ENCODE data around the gene MFSD6. TPM values are rescaled to one million over a fixed set of nuclear protein-coding genes. Genes with fewer than 3 reads are reported as not detected.
A peak's percentile ranks its signal among the peaks of the same experiment; 100 is the strongest.
"Not testable (repeated sequence)": the region's sequence is repeated elsewhere in the genome, so short reads cannot be mapped to it uniquely, and the experiment has no call there.

MFSD6 gene
- total RNA-seq, 6 experiments from 2014 or later, result 3.2 to 10.4 (median 9.5) TPM

GRCh38 chr2:190462181-190462580, 54.0 kb downstream of the MFSD6 start:
- no peak for TF ChIP-seq CTCF (IDR thresholded peaks at IDR 0.05)
- Mint-ChIP-seq H3K4me3 (no peak overlapping the region), H3K4me1 (ENCODE audit: low read depth) (peaks cover 13% of the 10 kb centered on the region), H3K9me3 (no peaks in the 10 kb centered on the region), H3K27me3 (ENCODE audit: insufficient read depth) (peaks cover 2% of the 10 kb centered on the region), H3K36me3 (ENCODE audit: low read depth) (no peaks in the 10 kb centered on the region), H3K27ac (no peak overlapping the region)
- DNase-seq, result no peak

- peaks cover 2% of the 10 kb centered on the region for H3K27me3 Mint-ChIP-seq (ENCODE audit: insufficient read depth)
- H3K27ac Mint-ChIP-seq, result no peak overlapping the region
- no peak for DNase-seq
- no peaks in the 10 kb centered on the region for H3K36me3 Mint-ChIP-seq (ENCODE audit: low read depth)
- H3K4me1 Mint-ChIP-seq (ENCODE audit: low read depth), result peaks cover 17% of the 10 kb centered on the region
- no peak for TF ChIP-seq CTCF (IDR thresholded peaks at IDR 0.05)
- no peaks in the 10 kb centered on the region for H3K9me3 Mint-ChIP-seq
- H3K4me3 Mint-ChIP-seq, result no peak overlapping the region
Measured at GRCh38 chr2:190462611-190463010, 54.5 kb downstream of the MFSD6 start.

- no peak overlapping the region for H3K27ac Mint-ChIP-seq
- H3K36me3 Mint-ChIP-seq (ENCODE audit: low read depth), result no peaks in the 10 kb centered on the region
- no peak overlapping the region for H3K4me3 Mint-ChIP-seq
- no peaks in the 10 kb centered on the region for H3K9me3 Mint-ChIP-seq
- no peak for DNase-seq
- H3K4me1 Mint-ChIP-seq (ENCODE audit: low read depth), result peaks cover 42% of the 10 kb centered on the region
- peaks cover 2% of the 10 kb centered on the region; the same call in 1 of the 2 replicates for H3K27me3 Mint-ChIP-seq (ENCODE audit: insufficient read depth)
- no peak for TF ChIP-seq CTCF (IDR thresholded peaks at IDR 0.05)
Measured at GRCh38 chr2:190465060-190465459, 56.9 kb downstream of the MFSD6 start.

GRCh38 chr2:190466819-190467446, 58.8 kb downstream of the MFSD6 start:
- H3K27me3 Mint-ChIP-seq (ENCODE audit: insufficient read depth), result peaks cover 2% of the 10 kb centered on the region; the same call in 1 of the 2 replicates
- H3K4me3 Mint-ChIP-seq, result peak overlapping the region; percentile 58
- DNase-seq, result peak; percentile 4
- H3K27ac Mint-ChIP-seq, result peak overlapping the region; percentile 65
- no peaks in the 10 kb centered on the region for H3K36me3 Mint-ChIP-seq (ENCODE audit: low read depth)
- H3K4me1 Mint-ChIP-seq (ENCODE audit: low read depth), result peaks cover 46% of the 10 kb centered on the region
- no peak for TF ChIP-seq CTCF (IDR thresholded peaks at IDR 0.05)
- H3K9me3 Mint-ChIP-seq, result no peaks in the 10 kb centered on the region

GRCh38 chr2:190467575-190468083, 59.5 kb downstream of the MFSD6 start:
- peak; percentile 25 for DNase-seq
- peaks cover 46% of the 10 kb centered on the region for H3K4me1 Mint-ChIP-seq (ENCODE audit: low read depth)
- peak overlapping the region; percentile 58 for H3K4me3 Mint-ChIP-seq
- H3K27ac Mint-ChIP-seq, result peak overlapping the region; percentile 71
- no peaks in the 10 kb centered on the region; the same call in 1 of the 2 replicates for H3K36me3 Mint-ChIP-seq (ENCODE audit: low read depth)
- no peaks in the 10 kb centered on the region for H3K9me3 Mint-ChIP-seq
- peaks cover 2% of the 10 kb centered on the region; the same call in 1 of the 2 replicates for H3K27me3 Mint-ChIP-seq (ENCODE audit: insufficient read depth)
- no peak for TF ChIP-seq CTCF (IDR thresholded peaks at IDR 0.05)

- not testable (repeated sequence) for H3K9me3 Mint-ChIP-seq; H3K27me3 Mint-ChIP-seq (ENCODE audit: insufficient read depth); H3K4me3 Mint-ChIP-seq; H3K36me3 Mint-ChIP-seq (ENCODE audit: low read depth); DNase-seq
- H3K4me1 Mint-ChIP-seq (ENCODE audit: low read depth), result peaks cover 46% of the 10 kb centered on the region
- peak overlapping the region; percentile 91 for H3K27ac Mint-ChIP-seq
Measured at GRCh38 chr2:190468354-190468753, 60.2 kb downstream of the MFSD6 start.
